NB4 (cell line): ENCODE measurements around the gene DAG1.

Source experiments
- POLR2A ChIP-seq: IDR thresholded peaks from 2 replicates; pipeline ENCODE4 v1.6.1; 2011; ENCODE audit warnings: mild to moderate bottlenecking; ENCODE audit not compliant: insufficient read length; ENCODE audit errors: extremely low read depth
- TF ChIP-seq, protein P1 (sequence below): IDR thresholded peaks from one replicate; pipeline ENCODE4 v1.5.1; 2012; ENCODE audit warnings: low read depth, low read length

DNA sequence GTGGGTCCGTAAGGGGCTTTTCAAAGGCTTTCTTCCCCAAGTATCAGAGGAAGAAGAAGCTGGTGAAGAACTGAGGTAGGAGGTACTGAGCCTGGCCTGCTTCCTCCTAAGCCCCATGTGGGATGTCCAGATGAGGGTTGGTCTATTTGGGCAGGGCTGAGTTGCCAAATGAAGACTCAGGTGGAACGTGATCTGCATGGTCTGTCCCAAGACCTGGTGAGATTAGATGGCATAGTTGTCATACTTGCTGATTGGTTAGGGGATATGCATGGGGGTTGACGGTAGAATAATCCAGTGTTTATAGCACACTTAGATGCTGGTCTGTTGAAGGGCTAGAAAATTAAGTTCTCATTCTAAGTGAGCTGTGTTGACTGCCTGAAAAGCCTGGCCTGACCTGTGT, 47.9 kb downstream of the DAG1 start:
- TF ChIP-seq, protein P1, sequence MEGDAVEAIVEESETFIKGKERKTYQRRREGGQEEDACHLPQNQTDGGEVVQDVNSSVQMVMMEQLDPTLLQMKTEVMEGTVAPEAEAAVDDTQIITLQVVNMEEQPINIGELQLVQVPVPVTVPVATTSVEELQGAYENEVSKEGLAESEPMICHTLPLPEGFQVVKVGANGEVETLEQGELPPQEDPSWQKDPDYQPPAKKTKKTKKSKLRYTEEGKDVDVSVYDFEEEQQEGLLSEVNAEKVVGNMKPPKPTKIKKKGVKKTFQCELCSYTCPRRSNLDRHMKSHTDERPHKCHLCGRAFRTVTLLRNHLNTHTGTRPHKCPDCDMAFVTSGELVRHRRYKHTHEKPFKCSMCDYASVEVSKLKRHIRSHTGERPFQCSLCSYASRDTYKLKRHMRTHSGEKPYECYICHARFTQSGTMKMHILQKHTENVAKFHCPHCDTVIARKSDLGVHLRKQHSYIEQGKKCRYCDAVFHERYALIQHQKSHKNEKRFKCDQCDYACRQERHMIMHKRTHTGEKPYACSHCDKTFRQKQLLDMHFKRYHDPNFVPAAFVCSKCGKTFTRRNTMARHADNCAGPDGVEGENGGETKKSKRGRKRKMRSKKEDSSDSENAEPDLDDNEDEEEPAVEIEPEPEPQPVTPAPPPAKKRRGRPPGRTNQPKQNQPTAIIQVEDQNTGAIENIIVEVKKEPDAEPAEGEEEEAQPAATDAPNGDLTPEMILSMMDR, result no peak
- TF ChIP-seq POLR2A, result no peak
